SK-N-MC (cell line): ENCODE results near the gene UBXN6.

ENCODE experiments used
- FOXP2 ChIP-seq: optimal IDR thresholded peaks from 2 replicates; pipeline ENCODE3; 2011; ENCODE audit warnings: mild to moderate bottlenecking, moderate library complexity; ENCODE audit not compliant: insufficient read depth; ENCODE audit errors: extremely low read length, control extremely low read depth
- POLR2AphosphoS5 ChIP-seq: IDR thresholded peaks from 2 replicates; pipeline ENCODE4 v1.6.1; 2012; ENCODE audit warnings: mild to moderate bottlenecking, low read depth, low read length, borderline replicate concordance

- TF ChIP-seq FOXP2 (no peak), POLR2AphosphoS5 (no peak)
Measured at GRCh38 chr19:4456843-4457653, 546 bp downstream of the UBXN6 start.
